AG09319 (cell line): Measurements from ENCODE around the gene LMAN1L.
A peak's percentile ranks its signal among the peaks of the same experiment; 100 is the strongest.

ENCODE experiments used
- DNase-seq: peaks from one replicate; pipeline ENCODE4 v3.0.0-alpha.2; 2010; ENCODE audit warnings: low read depth; ENCODE audit errors: extremely low read depth
- CTCF ChIP-seq: IDR thresholded peaks from 2 replicates; pipeline ENCODE4 v1.5.1; 2011; ENCODE audit warnings: low read depth, mild to moderate bottlenecking, inconsistent platforms, low read length, moderate library complexity

LMAN1L gene

DNA sequence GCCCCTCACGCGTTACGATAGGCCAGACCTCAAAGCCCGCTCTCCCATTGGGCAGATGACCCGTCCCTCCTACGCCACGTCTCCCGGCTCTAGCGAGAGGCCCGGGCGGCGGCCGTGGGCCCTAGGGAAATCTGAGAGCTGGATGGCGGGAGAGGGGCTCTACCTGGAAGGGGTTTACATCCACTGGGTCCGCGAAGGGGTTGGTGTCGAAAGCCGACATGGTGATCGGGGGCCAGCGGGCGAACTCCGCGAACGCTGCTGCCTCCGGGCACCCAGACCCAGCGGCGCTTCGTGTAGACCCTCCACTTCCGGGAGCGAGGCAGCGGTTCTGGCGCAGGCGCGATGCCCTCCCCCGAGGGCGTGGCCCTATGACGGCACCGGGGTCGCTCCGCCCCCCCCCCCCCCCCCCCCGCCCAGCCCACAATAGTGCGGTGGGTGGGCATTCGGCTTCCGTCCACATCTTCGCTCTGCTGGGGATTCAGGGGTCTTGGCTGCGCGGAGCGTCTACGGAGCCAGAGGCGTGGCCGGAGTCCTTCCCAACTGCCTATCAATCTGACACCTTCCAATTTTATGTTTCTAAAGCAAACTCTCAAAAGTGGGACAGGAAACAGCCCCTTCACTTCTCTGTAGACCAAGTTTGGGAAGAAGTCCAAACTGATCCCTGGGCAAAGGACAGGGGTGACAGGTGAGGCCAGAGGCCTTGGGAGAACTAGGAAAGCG is 60.6 kb downstream of the LMAN1L start, which contains the start of gene SCAMP2:
Gene SCAMP2, minus strand, starts transcription at position 330 of the 720 bp plus-strand sequence. Its CDS starts 110 bp downstream, at position 220.
- TF ChIP-seq CTCF: no peak

GRCh38 chr15:74873756-74874424 is 61.3 kb downstream of the LMAN1L start:
- DNase-seq: no peak
- no peak for TF ChIP-seq CTCF

More for the DNA sequence above, 60.6 kb downstream of the LMAN1L start, which contains the start of gene SCAMP2:
- DNase-seq: peak; percentile 81
